IPS-20b (cell line): Measurements from ENCODE around the gene NMS.
"Not testable (repeated sequence)": the region's sequence is repeated elsewhere in the genome, so short reads cannot be mapped to it uniquely, and the experiment has no call there.

ENCODE experiments used
- H3K27ac ChIP-seq: one replicate; pipeline ENCODE4 v1.5.1; 2013; ENCODE audit warnings: low read length
- H3K27me3 ChIP-seq: 2 replicates; pipeline ENCODE4 v1.6.1; 2013; ENCODE audit warnings: mild to moderate bottlenecking, low read length, inconsistent platforms; ENCODE audit not compliant: insufficient read depth
- H3K36me3 ChIP-seq: 2 replicates; pipeline ENCODE4 v1.6.1; 2013; ENCODE audit warnings: low read depth, mild to moderate bottlenecking, inconsistent platforms, low read length, moderate library complexity; ENCODE audit not compliant: insufficient read depth
- H3K4me1 ChIP-seq: 2 replicates; pipeline ENCODE4 v1.6.1; 2013; ENCODE audit warnings: mild to moderate bottlenecking, control low read depth, inconsistent platforms, low read length, moderate library complexity; ENCODE audit not compliant: insufficient read depth
- H3K4me3 ChIP-seq: 2 replicates; pipeline ENCODE4 v1.5.1; 2013; ENCODE audit warnings: mild to moderate bottlenecking, low read length, inconsistent platforms
- H3K9ac ChIP-seq: 2 replicates; pipeline ENCODE4 v1.6.1; 2013; ENCODE audit warnings: low read depth, mild to moderate bottlenecking, inconsistent platforms, low read length, moderate library complexity
- H3K9me3 ChIP-seq: 2 replicates; pipeline ENCODE4 v1.6.1; 2013; ENCODE audit warnings: mild to moderate bottlenecking, low read depth, low read length, inconsistent platforms; ENCODE audit not compliant: insufficient read depth

Gene NMS

GRCh38 chr2:100446696-100447095 lies 23.6 kb upstream of the NMS start:
- Histone ChIP-seq H3K9me3 (peaks cover 14% of the 10 kb centered on the region), H3K4me3 (no peak overlapping the region)

GRCh38 chr2:100451092-100451491 lies 19.2 kb upstream of the NMS start:
- Histone ChIP-seq H3K9ac (no peak overlapping the region), H3K27ac (no peak overlapping the region), H3K4me1 (no peaks in the 10 kb centered on the region), H3K4me3 (no peak overlapping the region), H3K9me3 (peaks cover 34% of the 10 kb centered on the region), H3K27me3 (no peaks in the 10 kb centered on the region; the same call in 1 of the 2 replicates), H3K36me3 (no peaks in the 10 kb centered on the region)

More at GRCh38 chr2:100446696-100447095, 23.6 kb upstream of the NMS start:
- H3K36me3 ChIP-seq, result no peaks in the 10 kb centered on the region
- H3K27me3 ChIP-seq, result no peaks in the 10 kb centered on the region; the same call in 1 of the 2 replicates
- no peaks in the 10 kb centered on the region for H3K4me1 ChIP-seq
- H3K27ac ChIP-seq, result no peak overlapping the region
- H3K9ac ChIP-seq, result no peak overlapping the region

- H3K27me3 ChIP-seq, result no peaks in the 10 kb centered on the region; the same call in 1 of the 2 replicates
- no peak overlapping the region for H3K27ac ChIP-seq
These were observed 18.5 kb upstream of the NMS start for GRCh38 chr2:100451734-100452133.

DNA sequence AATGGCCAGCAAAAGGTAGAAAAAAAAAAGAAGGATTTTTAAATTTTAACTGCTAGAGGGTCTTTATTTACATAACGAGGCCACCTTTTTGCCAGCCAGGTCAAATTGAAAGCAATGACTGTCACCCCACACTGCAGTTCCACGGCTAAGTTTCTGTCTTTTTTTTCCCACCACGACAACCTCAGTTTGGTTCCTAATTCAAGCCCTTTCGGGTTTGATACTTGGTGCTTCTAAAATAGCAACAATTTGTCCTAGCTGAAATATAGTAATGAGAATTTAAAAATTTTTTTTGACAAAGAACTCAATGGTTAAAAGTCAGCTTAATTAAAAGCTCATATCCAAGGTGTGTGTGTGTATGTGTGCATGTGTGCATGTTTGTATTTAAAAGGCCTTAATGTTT lies 16.4 kb upstream of the NMS start:
- H3K4me1 ChIP-seq, result no peaks in the 10 kb centered on the region
- no peak overlapping the region for H3K9ac ChIP-seq
- H3K9me3 ChIP-seq, result peaks cover 56% of the 10 kb centered on the region
- H3K27me3 ChIP-seq, result no peaks in the 10 kb centered on the region; the same call in 1 of the 2 replicates
- no peak overlapping the region for H3K27ac ChIP-seq
- H3K36me3 ChIP-seq, result no peaks in the 10 kb centered on the region
- no peak overlapping the region for H3K4me3 ChIP-seq

More at GRCh38 chr2:100451734-100452133, 18.5 kb upstream of the NMS start:
- Histone ChIP-seq H3K4me3 (no peak overlapping the region; the same call in 1 of the 2 replicates), H3K4me1 (no peaks in the 10 kb centered on the region), H3K36me3 (no peaks in the 10 kb centered on the region), H3K9me3 (peaks cover 35% of the 10 kb centered on the region), H3K9ac (no peak overlapping the region)

GRCh38 chr2:100456357-100456756 lies 13.9 kb upstream of the NMS start:
- peaks cover 73% of the 10 kb centered on the region for H3K9me3 ChIP-seq
- not testable (repeated sequence) for H3K4me1 ChIP-seq, H3K4me3 ChIP-seq, H3K27ac ChIP-seq, H3K9ac ChIP-seq, H3K36me3 ChIP-seq, H3K27me3 ChIP-seq

GRCh38 chr2:100460904-100461530 lies 9.3 kb upstream of the NMS start:
- Histone ChIP-seq H3K36me3 (no peaks in the 10 kb centered on the region), H3K27ac (no peak overlapping the region), H3K4me3 (no peak overlapping the region), H3K27me3 (no peaks in the 10 kb centered on the region), H3K9ac (no peak overlapping the region), H3K9me3 (peaks cover 50% of the 10 kb centered on the region), H3K4me1 (no peaks in the 10 kb centered on the region)

DNA sequence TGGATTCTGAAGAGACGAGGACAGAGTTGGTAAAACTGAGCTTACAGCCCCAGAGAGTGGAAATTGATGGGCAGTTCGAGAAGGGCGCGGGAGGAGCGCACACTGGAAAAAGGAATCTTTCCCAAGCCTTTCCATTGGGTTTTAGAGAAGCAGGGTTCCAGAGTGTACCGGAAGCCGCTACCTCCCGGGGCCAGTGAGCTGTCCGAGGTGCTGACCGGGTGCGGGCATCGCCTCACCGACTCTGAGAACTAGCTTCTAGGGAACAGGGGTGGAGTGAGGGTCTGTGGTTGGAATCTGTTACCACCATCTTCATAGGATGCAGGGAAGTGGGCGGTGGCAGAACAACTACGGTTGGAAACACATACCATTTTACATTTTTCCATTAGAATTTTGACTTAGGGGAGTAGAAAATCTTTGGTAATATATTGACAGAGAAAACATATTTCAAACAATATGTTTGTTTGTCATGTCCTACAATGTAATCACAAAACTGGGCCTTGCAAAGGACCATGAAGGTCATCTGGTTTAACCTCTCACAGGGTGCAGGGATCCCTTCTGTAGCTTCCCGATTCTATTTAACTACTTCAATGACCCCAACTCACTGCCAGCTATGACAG lies 724 bp downstream of the NMS start:
- H3K27me3 ChIP-seq, result peaks cover 16% of the 10 kb centered on the region
- no peak overlapping the region for H3K27ac ChIP-seq
- H3K36me3 ChIP-seq, result no peaks in the 10 kb centered on the region
- H3K4me1 ChIP-seq, result no peaks in the 10 kb centered on the region
- no peaks in the 10 kb centered on the region for H3K9me3 ChIP-seq
- H3K9ac ChIP-seq, result no peak overlapping the region
- H3K4me3 ChIP-seq, result no peak overlapping the region

DNA sequence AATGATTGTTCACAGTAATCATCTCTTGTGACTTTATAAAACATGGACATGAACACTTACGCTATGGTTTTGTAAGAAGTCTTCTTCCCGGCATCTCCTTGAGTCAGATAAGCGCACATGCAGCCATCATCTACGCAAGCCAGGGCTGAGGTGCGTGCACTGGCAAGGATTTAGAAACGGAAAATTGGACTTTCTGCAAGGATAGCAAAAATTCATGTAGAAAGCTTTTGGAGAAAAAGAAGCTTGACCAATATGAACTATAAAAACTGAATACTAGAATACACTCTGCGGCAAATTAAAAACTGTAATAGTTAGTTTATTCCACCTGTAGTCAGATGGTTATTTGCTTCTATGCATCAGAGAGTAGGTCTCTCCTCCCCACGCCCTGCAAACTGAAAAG lies 6.3 kb downstream of the NMS start:
- Histone ChIP-seq H3K9ac (no peak overlapping the region), H3K4me1 (no peaks in the 10 kb centered on the region), H3K4me3 (no peak overlapping the region), H3K9me3 (no peaks in the 10 kb centered on the region), H3K36me3 (no peaks in the 10 kb centered on the region), H3K27me3 (no peaks in the 10 kb centered on the region), H3K27ac (no peak overlapping the region)

DNA sequence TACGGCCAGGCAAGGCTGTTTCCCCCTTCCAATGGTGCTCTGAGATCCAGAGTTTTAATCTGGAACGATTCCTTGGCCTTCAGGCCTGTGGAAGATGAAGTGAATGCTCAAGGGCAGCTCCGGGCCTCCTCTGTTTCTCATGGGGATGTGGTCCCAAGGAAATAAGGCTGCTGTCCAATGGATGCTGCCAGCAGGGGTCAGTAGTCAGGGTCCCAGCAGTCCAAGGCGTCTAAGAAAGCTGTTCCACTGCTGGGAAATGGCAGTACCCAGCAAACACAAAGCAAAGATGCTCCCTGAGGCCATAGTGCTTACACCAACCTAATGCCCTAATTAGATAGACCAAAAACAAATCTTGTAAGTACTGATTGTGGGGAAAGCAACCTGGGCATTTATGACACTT lies 12.5 kb downstream of the NMS start:
- H3K9ac ChIP-seq, result no peak overlapping the region

GRCh38 chr2:100483895-100484294 lies 13.6 kb downstream of the NMS start:
- H3K27ac ChIP-seq, result no peak overlapping the region
- no peaks in the 10 kb centered on the region for H3K9me3 ChIP-seq
- no peak overlapping the region for H3K4me3 ChIP-seq
- no peaks in the 10 kb centered on the region for H3K4me1 ChIP-seq
- H3K36me3 ChIP-seq, result no peaks in the 10 kb centered on the region
- no peak overlapping the region for H3K9ac ChIP-seq
- no peaks in the 10 kb centered on the region for H3K27me3 ChIP-seq

More for the DNA sequence above, 12.5 kb downstream of the NMS start:
- Histone ChIP-seq H3K36me3 (no peaks in the 10 kb centered on the region), H3K4me1 (no peaks in the 10 kb centered on the region), H3K9me3 (no peaks in the 10 kb centered on the region), H3K27me3 (no peaks in the 10 kb centered on the region), H3K27ac (no peak overlapping the region), H3K4me3 (no peak overlapping the region)

- H3K4me1 ChIP-seq, result no peaks in the 10 kb centered on the region
- no peaks in the 10 kb centered on the region for H3K9me3 ChIP-seq
- H3K27me3 ChIP-seq, result no peaks in the 10 kb centered on the region
- no peaks in the 10 kb centered on the region for H3K36me3 ChIP-seq
- no peak overlapping the region for H3K4me3 ChIP-seq
- no peak overlapping the region for H3K27ac ChIP-seq
- H3K9ac ChIP-seq, result no peak overlapping the region
These were observed 14.1 kb downstream of the NMS start for GRCh38 chr2:100484390-100484789.

DNA sequence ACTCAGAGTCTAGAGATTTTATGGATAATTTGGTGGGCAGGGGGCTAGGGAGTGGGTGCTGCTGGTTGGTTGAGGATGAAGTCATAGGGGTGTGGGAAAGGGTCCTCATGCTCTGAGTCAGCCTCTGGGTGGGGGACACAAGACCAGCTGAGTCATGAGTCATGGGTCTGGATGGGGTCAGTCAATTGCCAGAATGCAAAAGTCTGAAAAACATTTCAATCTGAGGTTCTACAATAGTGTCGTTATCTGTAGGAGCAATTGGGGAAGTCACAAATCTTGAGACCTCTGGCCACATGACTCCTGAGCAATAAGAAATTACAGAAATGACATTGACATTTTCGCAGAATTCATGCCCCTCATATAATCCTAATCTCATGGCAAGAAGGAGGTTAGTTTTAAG lies 15.1 kb downstream of the NMS start:
- no peaks in the 10 kb centered on the region for H3K36me3 ChIP-seq

More for the DNA sequence above, 15.1 kb downstream of the NMS start:
- H3K4me1 ChIP-seq, result no peaks in the 10 kb centered on the region
- H3K27ac ChIP-seq, result no peak overlapping the region
- H3K9me3 ChIP-seq, result no peaks in the 10 kb centered on the region
- no peak overlapping the region for H3K4me3 ChIP-seq
- H3K9ac ChIP-seq, result no peak overlapping the region
- H3K27me3 ChIP-seq, result no peaks in the 10 kb centered on the region
